HepG2 (cell line): ENCODE data around the gene FKBP10. TPM values are rescaled to one million over a fixed set of nuclear protein-coding genes. Genes with fewer than 3 reads are reported as not detected.

ENCODE experiments used
- GATA4 ChIP-seq: sonication (generic); IDR thresholded peaks from 2 replicates; pipeline ENCODE4 v1.6.1; 2016; ENCODE audit warnings: antibody characterized with exemption, low read depth, borderline replicate concordance
- HOXA5 ChIP-seq: sonication (generic); formaldehyde crosslinking; IDR thresholded peaks from 2 replicates; pipeline ENCODE4 v1.4.0; 2020; ENCODE audit warnings: missing genetic modification reagents
- PRPF4 ChIP-seq: fragments of 200-400 bp; formaldehyde crosslinking; IDR thresholded peaks from 2 replicates; pipeline ENCODE4 v1.6.1; 2016; ENCODE audit warnings: low read length, low read depth; ENCODE audit not compliant: poor library complexity, severe bottlenecking
- RFX1 ChIP-seq: fragments of 450-650 bp; IDR thresholded peaks from 2 replicates; pipeline ENCODE4 v1.6.1; 2017
- U2AF1 ChIP-seq: fragments of 200-400 bp; formaldehyde crosslinking; optimal IDR thresholded peaks from 2 replicates; pipeline ENCODE3; 2017; ENCODE audit warnings: mild to moderate bottlenecking, low read depth, low read length
- ZFP36L1 ChIP-seq: sonication (generic); formaldehyde crosslinking; IDR thresholded peaks from 2 replicates; pipeline ENCODE4 v1.8.0; 2022; ENCODE audit warnings: mild to moderate bottlenecking, missing genetic modification reagents, moderate library complexity
- ZNF292 ChIP-seq: sonication (generic); formaldehyde crosslinking; IDR thresholded peaks from 2 replicates; pipeline ENCODE4 v1.8.1; 2022; ENCODE audit warnings: mild to moderate bottlenecking, low read depth, missing genetic modification reagents, borderline replicate concordance
- ZNF326 ChIP-seq: sonication (generic); formaldehyde crosslinking; IDR thresholded peaks from 2 replicates; pipeline ENCODE4 v1.4.0; 2020; ENCODE audit warnings: missing genetic modification reagents, borderline replicate concordance
- ZNF747 ChIP-seq: sonication (generic); formaldehyde crosslinking; IDR thresholded peaks from 2 replicates; pipeline ENCODE4 v1.8.1; 2023; ENCODE audit warnings: missing genetic modification reagents, mild to moderate bottlenecking, borderline replicate concordance
- ZSCAN29 ChIP-seq: sonication (generic); formaldehyde crosslinking; conservative IDR thresholded peaks from 2 replicates; pipeline ENCODE4 v1.4.0; 2020; ENCODE audit warnings: mild to moderate bottlenecking, missing genetic modification reagents
- polyA plus RNA-seq, 8 experiments: library from polyadenylated mRNA; depleted of rRNA in 3 of 8; stranded (reverse) in 7 of 8; unstranded in 1 of 8; fragments of >200 nt; fragmentation: Illumina TruSeq in 4 of 8; extraction: Trizol in 4 of 8; gene quantifications; 2 replicates each; pipeline versions ENCODE4 v1.2.1 to v1.2.3, GENCODE V29; 2011 to 2016; ENCODE audit warnings: low read depth in 4 of 8, missing spikeins in 1 of 8, mixed read lengths in 1 of 8; ENCODE audit not compliant: insufficient read depth in 1 of 8
- total RNA-seq, 5 experiments: library from RNA; depleted of rRNA; stranded (reverse); fragments of >200 nt; fragmentation: Illumina TruSeq; extraction: Trizol; gene quantifications; 2 replicates each; pipeline ENCODE4 v1.2.3, GENCODE V29; 2016; ENCODE audit warnings: low read depth in 1 of 5
- TF ChIP-seq, protein P1 (sequence below): sonication (generic); formaldehyde crosslinking; IDR thresholded peaks from 2 replicates; pipeline ENCODE4 v1.9.0; 2021; ENCODE audit warnings: missing genetic modification reagents, borderline replicate concordance
- TF ChIP-seq, protein P2 (sequence below), 2 experiments: IDR thresholded peaks; 2 replicates each; pipeline ENCODE4 v1.6.1; 2011 to 2012; ENCODE audit warnings: low read length in 2 of 2, borderline replicate concordance in 1 of 2, low read depth in 1 of 2, mild to moderate bottlenecking in 1 of 2, moderate library complexity in 1 of 2
- TF ChIP-seq, protein P3 (sequence below): IDR thresholded peaks from 2 replicates; pipeline ENCODE4 v1.6.1; 2016; ENCODE audit warnings: missing genetic modification reagents, missing compliant biosample characterization
- TF ChIP-seq, protein P4 (sequence below): sonication (generic); formaldehyde crosslinking; IDR thresholded peaks from 2 replicates; pipeline ENCODE4 v1.5.0; 2020; ENCODE audit warnings: mild to moderate bottlenecking, missing genetic modification reagents
- TF ChIP-seq, protein P5 (sequence below): sonication (generic); formaldehyde crosslinking; IDR thresholded peaks from 2 replicates; pipeline ENCODE4 v1.4.0; 2020; ENCODE audit warnings: missing genetic modification reagents, borderline replicate concordance

The FKBP10 gene
- total and polyA plus RNA-seq, 2 of the 13 experiments (the other 11 are each of a cell fraction or from before 2014, with no cell fraction given), result 149 to 573 TPM

DNA sequence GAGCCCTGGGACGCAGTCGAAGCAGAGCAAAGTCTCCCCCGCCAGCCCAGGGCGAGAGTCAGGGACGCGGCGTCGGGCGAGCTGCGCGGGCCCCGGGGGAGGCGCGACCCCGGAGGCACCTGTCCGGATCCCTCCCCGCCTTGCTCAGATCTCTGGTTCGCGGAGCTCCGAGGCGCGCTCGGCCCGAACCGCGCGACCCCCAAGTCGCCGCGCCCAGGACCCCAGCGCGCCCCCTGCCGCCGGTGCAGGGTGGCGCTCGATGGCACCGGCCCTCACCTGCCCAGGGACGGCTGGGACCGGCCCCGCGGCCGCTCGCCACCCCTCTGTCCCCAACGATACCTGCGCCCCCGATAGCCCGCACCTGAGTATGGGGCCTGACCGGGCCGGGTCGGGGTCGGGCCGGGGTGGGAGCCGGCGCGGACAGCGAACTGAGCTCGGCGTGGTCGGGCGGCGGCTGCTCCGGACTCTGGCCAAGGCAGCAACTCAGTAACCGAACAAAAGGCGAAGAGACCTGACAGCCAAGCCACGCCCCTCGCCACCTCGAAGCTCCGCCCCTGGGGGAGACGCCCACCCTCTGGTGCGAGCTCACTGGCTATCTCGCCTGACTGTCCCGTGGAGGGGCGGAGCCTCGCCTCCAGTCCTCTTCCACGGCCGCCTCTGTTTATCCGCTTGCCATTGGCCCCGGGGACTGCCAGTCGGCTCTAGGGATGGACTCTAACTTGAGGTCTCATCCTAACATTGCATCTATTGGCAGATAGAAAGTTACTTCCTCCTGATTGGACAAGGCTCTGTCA lies 26.4 kb upstream of the FKBP10 start, which contains the start of gene JUP (continued):
- TF ChIP-seq, protein P1, sequence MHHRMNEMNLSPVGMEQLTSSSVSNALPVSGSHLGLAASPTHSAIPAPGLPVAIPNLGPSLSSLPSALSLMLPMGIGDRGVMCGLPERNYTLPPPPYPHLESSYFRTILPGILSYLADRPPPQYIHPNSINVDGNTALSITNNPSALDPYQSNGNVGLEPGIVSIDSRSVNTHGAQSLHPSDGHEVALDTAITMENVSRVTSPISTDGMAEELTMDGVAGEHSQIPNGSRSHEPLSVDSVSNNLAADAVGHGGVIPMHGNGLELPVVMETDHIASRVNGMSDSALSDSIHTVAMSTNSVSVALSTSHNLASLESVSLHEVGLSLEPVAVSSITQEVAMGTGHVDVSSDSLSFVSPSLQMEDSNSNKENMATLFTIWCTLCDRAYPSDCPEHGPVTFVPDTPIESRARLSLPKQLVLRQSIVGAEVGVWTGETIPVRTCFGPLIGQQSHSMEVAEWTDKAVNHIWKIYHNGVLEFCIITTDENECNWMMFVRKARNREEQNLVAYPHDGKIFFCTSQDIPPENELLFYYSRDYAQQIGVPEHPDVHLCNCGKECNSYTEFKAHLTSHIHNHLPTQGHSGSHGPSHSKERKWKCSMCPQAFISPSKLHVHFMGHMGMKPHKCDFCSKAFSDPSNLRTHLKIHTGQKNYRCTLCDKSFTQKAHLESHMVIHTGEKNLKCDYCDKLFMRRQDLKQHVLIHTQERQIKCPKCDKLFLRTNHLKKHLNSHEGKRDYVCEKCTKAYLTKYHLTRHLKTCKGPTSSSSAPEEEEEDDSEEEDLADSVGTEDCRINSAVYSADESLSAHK (CRISPR knock-in tag), result no peak
- TF ChIP-seq GATA4 (peak; percentile 58; the same call in 1 of the 2 replicates), ZFP36L1 (no peak), ZNF292 (CRISPR knock-in tag) (no peak), RFX1 (no peak), ZSCAN29 (CRISPR knock-in tag) (no peak; the same call in 1 of the 2 replicates), ZNF326 (no peak), U2AF1 (peak; percentile 96), PRPF4 (no peak), ZNF747 (CRISPR knock-in tag) (no peak), HOXA5 (CRISPR knock-in tag) (peak; percentile 36; the same call in 1 of the 2 replicates)
- TF ChIP-seq, protein P2, sequence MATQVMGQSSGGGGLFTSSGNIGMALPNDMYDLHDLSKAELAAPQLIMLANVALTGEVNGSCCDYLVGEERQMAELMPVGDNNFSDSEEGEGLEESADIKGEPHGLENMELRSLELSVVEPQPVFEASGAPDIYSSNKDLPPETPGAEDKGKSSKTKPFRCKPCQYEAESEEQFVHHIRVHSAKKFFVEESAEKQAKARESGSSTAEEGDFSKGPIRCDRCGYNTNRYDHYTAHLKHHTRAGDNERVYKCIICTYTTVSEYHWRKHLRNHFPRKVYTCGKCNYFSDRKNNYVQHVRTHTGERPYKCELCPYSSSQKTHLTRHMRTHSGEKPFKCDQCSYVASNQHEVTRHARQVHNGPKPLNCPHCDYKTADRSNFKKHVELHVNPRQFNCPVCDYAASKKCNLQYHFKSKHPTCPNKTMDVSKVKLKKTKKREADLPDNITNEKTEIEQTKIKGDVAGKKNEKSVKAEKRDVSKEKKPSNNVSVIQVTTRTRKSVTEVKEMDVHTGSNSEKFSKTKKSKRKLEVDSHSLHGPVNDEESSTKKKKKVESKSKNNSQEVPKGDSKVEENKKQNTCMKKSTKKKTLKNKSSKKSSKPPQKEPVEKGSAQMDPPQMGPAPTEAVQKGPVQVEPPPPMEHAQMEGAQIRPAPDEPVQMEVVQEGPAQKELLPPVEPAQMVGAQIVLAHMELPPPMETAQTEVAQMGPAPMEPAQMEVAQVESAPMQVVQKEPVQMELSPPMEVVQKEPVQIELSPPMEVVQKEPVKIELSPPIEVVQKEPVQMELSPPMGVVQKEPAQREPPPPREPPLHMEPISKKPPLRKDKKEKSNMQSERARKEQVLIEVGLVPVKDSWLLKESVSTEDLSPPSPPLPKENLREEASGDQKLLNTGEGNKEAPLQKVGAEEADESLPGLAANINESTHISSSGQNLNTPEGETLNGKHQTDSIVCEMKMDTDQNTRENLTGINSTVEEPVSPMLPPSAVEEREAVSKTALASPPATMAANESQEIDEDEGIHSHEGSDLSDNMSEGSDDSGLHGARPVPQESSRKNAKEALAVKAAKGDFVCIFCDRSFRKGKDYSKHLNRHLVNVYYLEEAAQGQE (IDR thresholded peaks at IDR 0.05; ENCODE audit: borderline replicate concordance in 1 of 2, low read depth in 1 of 2, low read length in 2 of 2), result no peak
- TF ChIP-seq, protein P3, sequence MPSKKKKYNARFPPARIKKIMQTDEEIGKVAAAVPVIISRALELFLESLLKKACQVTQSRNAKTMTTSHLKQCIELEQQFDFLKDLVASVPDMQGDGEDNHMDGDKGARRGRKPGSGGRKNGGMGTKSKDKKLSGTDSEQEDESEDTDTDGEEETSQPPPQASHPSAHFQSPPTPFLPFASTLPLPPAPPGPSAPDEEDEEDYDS, result peak; percentile 88
- TF ChIP-seq, protein P4, sequence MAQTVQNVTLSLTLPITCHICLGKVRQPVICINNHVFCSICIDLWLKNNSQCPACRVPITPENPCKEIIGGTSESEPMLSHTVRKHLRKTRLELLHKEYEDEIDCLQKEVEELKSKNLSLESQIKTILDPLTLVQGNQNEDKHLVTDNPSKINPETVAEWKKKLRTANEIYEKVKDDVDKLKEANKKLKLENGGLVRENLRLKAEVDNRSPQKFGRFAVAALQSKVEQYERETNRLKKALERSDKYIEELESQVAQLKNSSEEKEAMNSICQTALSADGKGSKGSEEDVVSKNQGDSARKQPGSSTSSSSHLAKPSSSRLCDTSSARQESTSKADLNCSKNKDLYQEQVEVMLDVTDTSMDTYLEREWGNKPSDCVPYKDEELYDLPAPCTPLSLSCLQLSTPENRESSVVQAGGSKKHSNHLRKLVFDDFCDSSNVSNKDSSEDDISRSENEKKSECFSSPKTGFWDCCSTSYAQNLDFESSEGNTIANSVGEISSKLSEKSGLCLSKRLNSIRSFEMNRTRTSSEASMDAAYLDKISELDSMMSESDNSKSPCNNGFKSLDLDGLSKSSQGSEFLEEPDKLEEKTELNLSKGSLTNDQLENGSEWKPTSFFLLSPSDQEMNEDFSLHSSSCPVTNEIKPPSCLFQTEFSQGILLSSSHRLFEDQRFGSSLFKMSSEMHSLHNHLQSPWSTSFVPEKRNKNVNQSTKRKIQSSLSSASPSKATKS (CRISPR knock-in tag), result no peak
- TF ChIP-seq, protein P5, sequence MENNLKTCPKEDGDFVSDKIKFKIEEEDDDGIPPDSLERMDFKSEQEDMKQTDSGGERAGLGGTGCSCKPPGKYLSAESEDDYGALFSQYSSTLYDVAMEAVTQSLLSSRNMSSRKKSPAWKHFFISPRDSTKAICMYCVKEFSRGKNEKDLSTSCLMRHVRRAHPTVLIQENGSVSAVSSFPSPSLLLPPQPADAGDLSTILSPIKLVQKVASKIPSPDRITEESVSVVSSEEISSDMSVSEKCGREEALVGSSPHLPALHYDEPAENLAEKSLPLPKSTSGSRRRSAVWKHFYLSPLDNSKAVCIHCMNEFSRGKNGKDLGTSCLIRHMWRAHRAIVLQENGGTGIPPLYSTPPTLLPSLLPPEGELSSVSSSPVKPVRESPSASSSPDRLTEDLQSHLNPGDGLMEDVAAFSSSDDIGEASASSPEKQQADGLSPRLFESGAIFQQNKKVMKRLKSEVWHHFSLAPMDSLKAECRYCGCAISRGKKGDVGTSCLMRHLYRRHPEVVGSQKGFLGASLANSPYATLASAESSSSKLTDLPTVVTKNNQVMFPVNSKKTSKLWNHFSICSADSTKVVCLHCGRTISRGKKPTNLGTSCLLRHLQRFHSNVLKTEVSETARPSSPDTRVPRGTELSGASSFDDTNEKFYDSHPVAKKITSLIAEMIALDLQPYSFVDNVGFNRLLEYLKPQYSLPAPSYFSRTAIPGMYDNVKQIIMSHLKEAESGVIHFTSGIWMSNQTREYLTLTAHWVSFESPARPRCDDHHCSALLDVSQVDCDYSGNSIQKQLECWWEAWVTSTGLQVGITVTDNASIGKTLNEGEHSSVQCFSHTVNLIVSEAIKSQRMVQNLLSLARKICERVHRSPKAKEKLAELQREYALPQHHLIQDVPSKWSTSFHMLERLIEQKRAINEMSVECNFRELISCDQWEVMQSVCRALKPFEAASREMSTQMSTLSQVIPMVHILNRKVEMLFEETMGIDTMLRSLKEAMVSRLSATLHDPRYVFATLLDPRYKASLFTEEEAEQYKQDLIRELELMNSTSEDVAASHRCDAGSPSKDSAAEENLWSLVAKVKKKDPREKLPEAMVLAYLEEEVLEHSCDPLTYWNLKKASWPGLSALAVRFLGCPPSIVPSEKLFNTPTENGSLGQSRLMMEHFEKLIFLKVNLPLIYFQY, result peak; percentile 91; the same call in 1 of the 2 replicates
